Measurements from ENCODE around the gene RAB12. TPM values are rescaled to one million over a fixed set of nuclear protein-coding genes. Genes with fewer than 3 reads are reported as not detected.
"Not testable (repeated sequence)": the region's sequence is repeated elsewhere in the genome, so short reads cannot be mapped to it uniquely, and the experiment has no call there.

Gene RAB12
- 10 to 100 TPM; 11.8 to 13.7 TPM for total RNA-seq

- POLR2A ChIA-PET: no interaction called here
These were observed at the start of gene RAB12 for GRCh38 chr18:8608795-8609658. Gene RAB12, plus strand, starts transcription at chr18:8609437. Its CDS starts 3 bp downstream, at chr18:8609440.

GRCh38 chr18:8559612-8560186 lies 49.5 kb upstream of the RAB12 start:
- POLR2A ChIA-PET: no interaction called here
- CTCF ChIA-PET: no interaction called here

More at GRCh38 chr18:8608795-8609658, at the start of gene RAB12:
- CTCF ChIA-PET: interaction anchor here (0.5 to 1.0 kb wide), 3 partner anchors 46 to 1182 kb away, joined by 3 to 4 read pairs (median 3); partner anchors contain the start of gene MTCL1

GRCh38 chr18:8561123-8561910 lies 47.9 kb upstream of the RAB12 start:
- ChIA-PET POLR2A (no interaction called here), CTCF (no interaction called here)

- ChIA-PET POLR2A (no interaction called here), CTCF (no interaction called here)
These were observed 47.2 kb upstream of the RAB12 start for GRCh38 chr18:8562070-8562469.

GRCh38 chr18:8562919-8563318 lies 46.3 kb upstream of the RAB12 start:
- POLR2A ChIA-PET: no interaction called here
- CTCF ChIA-PET: no interaction called here

GRCh38 chr18:8571399-8571798 lies 37.8 kb upstream of the RAB12 start:
- POLR2A ChIA-PET: no interaction called here
- CTCF ChIA-PET: no interaction called here

- POLR2A ChIA-PET, CTCF ChIA-PET: not testable (repeated sequence)
These were observed 35.5 kb upstream of the RAB12 start for GRCh38 chr18:8573766-8574165.

- ChIA-PET CTCF (interaction anchor here (0.6 kb wide), 1 partner anchor 864 kb away, joined by 3 read pairs; no protein-coding TSS in a partner anchor), POLR2A (no interaction called here)
These were observed 24.4 kb upstream of the RAB12 start for GRCh38 chr18:8584798-8585197.

- POLR2A ChIA-PET: no interaction called here
- CTCF ChIA-PET: no interaction called here
These were observed 22.3 kb upstream of the RAB12 start for GRCh38 chr18:8586941-8587340.

- CTCF ChIA-PET: no interaction called here
- POLR2A ChIA-PET: no interaction called here
These were observed 13.8 kb upstream of the RAB12 start for GRCh38 chr18:8595445-8595844.

GRCh38 chr18:8601277-8602032 lies 7.8 kb upstream of the RAB12 start:
- POLR2A ChIA-PET: no interaction called here
- CTCF ChIA-PET: no interaction called here

GRCh38 chr18:8602040-8602439 lies 7.2 kb upstream of the RAB12 start:
- POLR2A ChIA-PET: no interaction called here
- CTCF ChIA-PET: no interaction called here

- ChIA-PET POLR2A (no interaction called here), CTCF (no interaction called here)
These were observed 6.7 kb upstream of the RAB12 start for GRCh38 chr18:8602557-8602956.

- CTCF ChIA-PET: no interaction called here
- POLR2A ChIA-PET: no interaction called here
These were observed 5.3 kb upstream of the RAB12 start for GRCh38 chr18:8603663-8604520.

- ChIA-PET POLR2A (no interaction called here), CTCF (no interaction called here)
These were observed 3.3 kb upstream of the RAB12 start for GRCh38 chr18:8605974-8606373.

- POLR2A ChIA-PET: no interaction called here
- CTCF ChIA-PET: interaction anchor here (0.9 to 1.0 kb wide), 2 partner anchors 47 to 97 kb away, joined by 3 to 4 read pairs; partner anchors contain the start of gene MTCL1
These were observed 1.2 kb upstream of the RAB12 start for GRCh38 chr18:8607776-8608742.

GRCh38 chr18:8609659-8610458 lies 622 bp downstream of the RAB12 start:
- CTCF ChIA-PET: interaction anchor here (0.9 kb wide), 1 partner anchor 10 kb away, joined by 5 read pairs; no protein-coding TSS in a partner anchor
- POLR2A ChIA-PET: no interaction called here
